ENCODE data around the gene CLRN1.

Gene CLRN1

DNA sequence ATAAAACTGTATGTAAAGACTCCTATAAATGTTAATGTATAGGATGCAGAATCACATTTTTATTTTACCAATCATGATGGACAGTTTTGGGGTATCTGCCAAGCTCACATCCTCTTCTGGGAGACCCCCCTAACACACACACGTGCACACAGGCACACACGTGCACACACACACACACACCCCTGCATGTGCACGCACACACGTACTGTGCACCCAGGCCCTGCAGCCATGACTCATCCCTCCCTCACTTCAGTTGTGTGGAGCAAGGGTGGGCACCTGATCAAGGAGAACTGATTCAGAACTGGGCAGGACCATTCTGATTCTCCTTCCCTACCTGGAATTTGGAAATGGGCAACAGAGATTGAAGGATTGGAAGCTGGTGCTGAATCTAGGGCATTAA, 51.3 kb downstream of the CLRN1 start:
- no peak for DNase-seq (ENCODE audit: low read depth)

DNA sequence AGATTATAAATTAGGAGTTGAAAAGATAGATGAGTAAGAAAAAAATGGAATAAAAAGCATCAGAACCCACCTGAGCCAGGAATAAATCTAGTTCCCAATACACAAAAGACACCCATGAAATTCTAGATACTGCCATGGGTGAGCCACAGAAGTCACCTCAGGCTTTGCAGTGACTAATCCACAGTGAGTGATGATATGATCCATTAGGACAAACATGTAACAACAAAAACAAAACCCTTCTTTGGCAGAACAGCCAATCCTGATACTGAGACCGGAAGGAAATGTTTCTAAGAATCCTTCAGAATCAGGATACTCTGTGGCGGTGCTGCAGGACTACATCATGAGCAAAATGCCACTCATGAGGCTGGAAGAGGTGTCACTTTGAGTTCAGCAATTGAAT, 52.3 kb downstream of the CLRN1 start:
- DNase-seq (ENCODE audit: low read depth) = no peak

GRCh38 chr3:150917951-150918350, 54.6 kb downstream of the CLRN1 start:
- DNase-seq (ENCODE audit: low read depth) = no peak

DNA sequence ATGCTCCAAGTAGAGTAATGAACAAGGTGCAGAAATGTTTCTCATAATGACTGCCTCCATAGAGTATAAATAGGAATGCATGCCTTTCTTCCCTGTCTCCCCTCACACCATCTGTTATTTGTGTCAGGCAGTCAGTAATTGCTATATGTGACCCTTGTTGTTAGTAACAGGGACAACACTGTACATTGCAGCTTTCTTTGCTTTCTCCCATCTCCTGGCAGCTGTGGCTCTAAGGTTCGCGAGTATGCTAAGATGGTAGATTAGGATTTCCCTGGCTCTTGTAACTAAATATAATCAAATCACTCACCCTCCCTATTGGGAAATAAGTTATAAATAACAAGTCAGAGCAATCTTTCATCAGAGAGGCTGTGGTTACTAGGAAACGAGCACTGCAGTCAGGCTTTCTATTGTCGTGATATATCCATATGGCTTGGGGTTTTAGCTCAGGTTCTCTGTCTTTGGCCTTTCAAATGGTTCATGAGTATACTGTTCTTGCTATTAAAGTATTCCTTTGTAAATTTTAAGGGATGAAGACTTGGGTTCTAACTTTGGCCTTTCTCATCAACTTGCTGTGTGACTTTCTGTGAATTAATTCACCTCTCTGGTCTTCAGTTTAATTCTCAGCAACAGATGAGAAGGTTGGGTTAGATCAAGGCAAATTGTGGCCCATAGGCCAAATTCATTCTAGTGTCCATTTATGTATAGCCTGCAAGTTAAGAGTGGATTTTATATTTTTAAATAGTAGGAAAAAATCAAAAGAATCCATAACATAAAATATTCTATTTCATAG, 59.2 kb downstream of the CLRN1 start:
- no peak for DNase-seq (ENCODE audit: low read depth)

DNA sequence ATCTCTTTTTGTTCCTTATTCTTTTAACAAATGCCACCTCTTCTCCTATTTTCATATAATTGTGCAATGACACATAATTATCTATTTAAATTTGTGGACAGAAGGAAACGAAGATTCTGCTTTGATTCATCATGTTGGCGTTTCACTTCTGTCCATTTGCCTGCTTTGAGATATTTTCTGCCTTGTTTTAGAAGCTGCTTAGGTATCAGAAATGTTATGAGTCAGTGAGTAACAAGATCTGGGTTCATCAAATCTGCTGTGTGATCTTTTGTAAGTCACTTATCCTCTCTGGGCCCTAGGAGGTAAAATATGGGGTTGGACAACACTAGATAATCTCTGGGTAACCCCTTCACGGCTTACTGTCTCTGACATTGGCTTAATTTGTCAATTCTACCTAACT, 60.0 kb downstream of the CLRN1 start:
- DNase-seq (ENCODE audit: low read depth) = no peak

GRCh38 chr3:150911771-150912170, 60.8 kb downstream of the CLRN1 start:
- no peak for DNase-seq (ENCODE audit: low read depth)

GRCh38 chr3:150906461-150906860, 66.1 kb downstream of the CLRN1 start:
- DNase-seq (ENCODE audit: low read depth) = no peak

- no peak for DNase-seq (ENCODE audit: low read depth)
Observed at GRCh38 chr3:150905746-150906145, 66.8 kb downstream of the CLRN1 start.

DNA sequence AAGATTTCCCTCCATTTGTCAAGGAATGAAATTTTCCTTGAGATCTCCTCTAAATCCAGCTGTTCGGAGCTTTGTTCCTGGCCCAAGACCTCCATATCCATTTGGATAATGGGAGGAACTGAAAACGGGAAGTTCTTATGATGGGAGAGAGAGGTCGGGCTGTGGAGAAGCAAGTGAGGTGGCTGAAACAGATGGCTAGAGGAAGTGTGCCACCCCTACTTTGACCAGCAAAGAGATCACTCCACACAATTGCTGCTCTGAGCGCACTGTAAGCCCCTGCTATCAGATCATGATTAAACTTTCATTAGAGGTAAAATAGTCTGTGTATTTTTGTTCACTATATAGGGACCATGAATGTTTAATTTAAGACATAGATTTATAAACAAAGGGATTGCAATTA, 67.2 kb downstream of the CLRN1 start, which contains the start of gene MINDY4B:
MINDY4B (minus strand) TSS at position 101 of the 400 bp plus-strand sequence; CDS start at position 101, 0 bp downstream.
- DNase-seq (ENCODE audit: low read depth) = no peak

DNA sequence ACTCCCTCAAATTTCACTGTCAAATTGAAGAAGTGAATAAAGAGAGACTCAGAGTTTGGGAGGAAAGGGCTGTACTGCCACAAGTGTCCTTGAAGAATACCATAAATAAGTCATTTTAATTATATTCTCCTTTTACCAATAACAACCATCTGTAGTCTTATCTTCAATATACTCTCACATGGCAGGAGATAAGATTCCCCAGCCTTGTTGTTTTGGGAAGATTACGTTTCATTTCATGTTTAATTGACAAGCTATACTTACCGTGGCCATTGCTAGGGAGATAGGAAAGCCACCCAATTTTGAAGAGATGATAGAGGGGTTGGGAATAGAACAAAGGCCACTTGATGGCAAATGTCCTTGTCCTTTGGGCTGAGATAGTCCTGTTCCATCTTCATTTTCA, 69.5 kb downstream of the CLRN1 start:
- no peak for DNase-seq (ENCODE audit: low read depth)

GRCh38 chr3:150901793-150902192, 70.7 kb downstream of the CLRN1 start:
- DNase-seq (ENCODE audit: low read depth) = no peak

- no peak for DNase-seq (ENCODE audit: low read depth)
Observed at GRCh38 chr3:150899141-150899540, 73.4 kb downstream of the CLRN1 start.

DNA sequence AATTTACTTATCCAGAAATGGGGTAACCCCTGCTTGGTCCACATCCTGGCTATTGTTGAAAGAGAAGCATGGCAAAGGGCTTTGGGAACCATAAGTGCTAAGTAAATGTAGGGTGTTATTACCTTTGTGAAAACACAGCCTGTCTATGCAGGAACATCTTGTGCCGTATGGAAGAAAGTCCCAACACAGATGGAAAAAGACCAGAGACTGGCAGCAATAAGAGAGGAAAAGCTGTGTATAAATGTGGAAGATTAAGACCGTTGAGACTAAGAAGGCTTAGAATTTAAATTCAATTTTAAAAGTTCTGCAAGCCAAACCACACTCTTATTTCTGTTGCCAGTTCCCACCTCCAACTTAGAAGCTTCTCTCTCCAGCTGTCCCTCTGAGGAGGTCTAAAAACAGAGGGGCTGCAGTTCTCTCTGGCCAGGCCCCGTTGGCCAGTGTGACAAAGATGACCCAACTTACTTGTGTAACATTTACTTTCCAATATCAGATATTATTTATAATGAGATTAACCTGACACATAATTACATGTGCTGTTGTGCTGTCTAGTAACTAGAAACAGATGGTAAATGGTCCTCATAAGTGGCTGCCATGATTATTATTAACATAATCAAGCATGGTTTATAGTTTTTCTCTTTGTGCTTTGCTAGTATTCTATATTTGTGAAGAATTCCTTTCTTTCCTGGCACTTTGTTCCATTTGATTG, 74.3 kb downstream of the CLRN1 start:
- DNase-seq (ENCODE audit: low read depth) = no peak

DNA sequence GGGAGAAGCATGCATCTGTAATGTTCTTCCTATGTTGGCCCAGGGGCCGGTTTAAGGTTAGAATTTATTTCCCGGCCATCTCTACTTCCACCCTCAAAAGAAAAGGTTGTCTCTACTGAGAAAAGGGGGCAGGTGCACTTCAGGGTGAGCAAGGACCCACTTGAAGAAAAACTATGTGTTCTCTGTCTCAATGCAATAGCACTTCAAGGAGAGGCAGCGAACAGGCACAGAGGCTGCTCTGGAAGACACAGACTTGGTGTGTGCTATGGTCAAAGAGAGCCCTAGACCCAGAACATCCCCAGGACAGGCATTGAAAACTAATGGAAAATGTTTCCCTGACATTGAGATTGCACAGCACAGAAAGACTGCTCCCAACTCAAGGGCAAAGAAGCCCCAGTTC, 74.9 kb downstream of the CLRN1 start:
- no peak for DNase-seq (ENCODE audit: low read depth)

- DNase-seq (ENCODE audit: low read depth) = no peak
Observed at GRCh38 chr3:150890831-150891230, 81.7 kb downstream of the CLRN1 start.

DNA sequence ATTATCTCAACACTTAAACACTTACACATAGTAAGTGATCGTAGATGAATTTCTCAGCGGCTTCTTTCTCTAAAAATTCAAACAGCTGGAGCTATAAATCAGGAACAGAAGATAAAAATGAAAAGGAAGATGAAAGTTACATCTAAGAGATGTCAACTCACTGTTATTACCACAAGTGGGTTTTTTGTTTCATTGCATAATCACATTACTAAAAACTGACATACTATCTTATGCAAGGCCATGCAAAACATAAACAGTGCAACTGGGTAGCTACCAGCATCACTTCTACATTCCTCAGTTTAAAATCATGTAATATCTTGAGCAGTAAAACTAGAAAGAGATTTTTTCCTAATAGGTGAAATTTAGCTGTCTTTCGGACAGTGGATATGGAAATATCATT, 82.2 kb downstream of the CLRN1 start:
- no peak for DNase-seq (ENCODE audit: low read depth)

- no peak for DNase-seq (ENCODE audit: low read depth)
Observed at GRCh38 chr3:150889106-150889505, 83.4 kb downstream of the CLRN1 start.

DNA sequence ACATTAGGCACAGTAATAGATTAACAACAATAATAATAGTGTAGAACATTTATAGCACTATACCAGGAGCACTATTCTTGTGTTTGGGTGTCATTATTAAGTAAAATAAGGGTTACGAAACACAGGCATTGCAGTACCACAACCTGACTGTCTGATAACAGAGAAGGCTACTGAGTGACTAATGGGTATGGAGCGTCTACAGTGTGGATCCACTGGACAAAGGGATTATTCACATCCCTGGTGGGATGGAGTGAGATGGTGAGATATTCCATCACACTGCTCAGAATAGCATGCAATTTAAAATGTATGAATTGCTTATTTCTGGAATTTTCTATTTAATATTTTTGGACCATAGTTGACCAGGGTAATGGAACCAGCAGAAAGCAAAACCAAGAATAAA, 85.5 kb downstream of the CLRN1 start:
- DNase-seq (ENCODE audit: low read depth) = no peak

DNA sequence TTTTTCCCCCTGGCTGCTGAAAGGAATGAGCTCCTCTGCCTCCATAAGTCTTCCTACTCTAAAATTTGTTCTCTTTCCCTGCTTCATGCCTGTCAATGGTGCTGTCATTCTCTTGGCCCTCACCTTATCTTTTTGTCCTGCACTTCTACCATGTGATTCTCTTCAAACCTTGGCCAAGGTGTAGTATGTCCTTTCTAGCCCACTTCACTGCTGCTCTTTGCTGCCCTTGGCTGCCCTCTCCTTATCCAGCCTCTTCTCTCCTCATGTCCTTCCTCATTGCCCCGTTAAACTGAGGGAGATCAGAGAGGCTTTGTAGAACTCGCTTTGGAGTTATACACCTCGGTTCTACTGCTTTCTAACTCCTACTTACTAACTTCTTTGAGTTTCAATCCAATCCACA, 87.0 kb downstream of the CLRN1 start:
- no peak for DNase-seq (ENCODE audit: low read depth)

- no peak for DNase-seq (ENCODE audit: low read depth)
Observed at GRCh38 chr3:150878996-150879575, 93.4 kb downstream of the CLRN1 start.

DNA sequence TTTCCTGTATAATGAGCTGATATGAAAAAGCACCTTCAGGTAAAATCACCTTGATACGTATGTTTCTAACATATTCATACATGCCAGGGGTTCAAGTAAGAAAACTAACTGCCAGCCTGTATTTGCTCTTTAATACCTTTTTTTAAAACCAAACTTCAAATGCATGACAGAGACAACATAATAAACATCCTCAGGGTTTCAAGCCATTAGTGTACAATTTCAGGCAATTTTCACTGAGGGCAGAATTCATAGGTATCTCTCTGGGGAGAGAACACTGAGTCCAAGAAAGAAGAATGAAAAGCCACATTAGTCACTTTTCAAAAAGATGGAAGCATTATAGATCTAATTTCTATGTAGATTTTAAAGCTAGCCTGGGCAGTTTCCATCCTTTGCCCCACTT, 94.2 kb downstream of the CLRN1 start:
- DNase-seq (ENCODE audit: low read depth) = no peak

GRCh38 chr3:150877303-150877702, 95.2 kb downstream of the CLRN1 start:
- DNase-seq (ENCODE audit: low read depth) = no peak

- DNase-seq (ENCODE audit: low read depth) = no peak
Observed at GRCh38 chr3:150876611-150877265, 95.8 kb downstream of the CLRN1 start.

Data from GM04504 (cell line).